T-cell (primary cell): Measurements from ENCODE around the gene COX6A1. TPM values are rescaled to one million over a fixed set of nuclear protein-coding genes. Genes with fewer than 3 reads are reported as not detected.
A peak's percentile ranks its signal among the peaks of the same experiment; 100 is the strongest.

Experiments used
- ATAC-seq, 4 experiments: fragments of 200-7000 bp in 3 of 4; fragments of 150-1000 bp in 1 of 4; cut with Tn5 transposase; replicated peaks in 1 of 4; 1 replicate in 3 of 4; 2 replicates in 1 of 4; pipeline ENCODE4 v1.10.0; 2021; ENCODE audit warnings: moderate library complexity in 3 of 4, mild to moderate bottlenecking in 2 of 4, moderate number of reproducible peaks in 1 of 4
- CTCF ChIA-PET, 2 donors: fragments of 300-600 bp; sonication (Branson Sonifier 250); formaldehyde crosslinking; loops; one replicate each; lab custom pipeline; 2022; ENCODE audit warnings: antibody characterized with exemption in 2 of 2; lab: Charles Lee
- POLR2A ChIA-PET, 2 donors: fragments of 300-600 bp; sonication (Branson Sonifier 250); formaldehyde crosslinking; loops; one replicate each; lab custom pipeline; 2022; ENCODE audit warnings: antibody characterized with exemption in 2 of 2; lab: Charles Lee
- DNase-seq, 35 experiments: peaks; one replicate each; pipeline versions ENCODE4 v3.0.0 to v3.0.0-alpha.2; 2013 to 2023
- H3K27ac ChIP-seq: one replicate; pipeline ENCODE4 v1.5.1; 2013; ENCODE audit warnings: low read length
- H3K27me3 ChIP-seq, 2 experiments: replicated peaks in 1 of 2; 1 replicate in 1 of 2; 2 replicates in 1 of 2; pipeline versions ENCODE4 v1.6.1 to v1.7.0; 2013; ENCODE audit warnings: low read length in 1 of 2, mixed read lengths in 1 of 2; ENCODE audit not compliant: control insufficient read depth in 2 of 2, insufficient read depth in 2 of 2; ENCODE audit errors: extremely low read depth in 1 of 2
- H3K36me3 ChIP-seq, 2 donors: 1 replicate in 1 of 2; 2 replicates in 1 of 2; pipeline versions ENCODE4 v1.6.1 to v1.7.0; 2013; ENCODE audit warnings: low read length in 1 of 2; ENCODE audit not compliant: control insufficient read depth in 2 of 2, insufficient read depth in 1 of 2; ENCODE audit errors: extremely low read depth in 1 of 2
- H3K4me1 ChIP-seq, 2 experiments: 1 replicate in 1 of 2; 2 replicates in 1 of 2; pipeline versions ENCODE4 v1.6.1 to v1.7.0; 2013; ENCODE audit warnings: low read length in 2 of 2, mixed read lengths in 1 of 2; ENCODE audit not compliant: insufficient read depth in 2 of 2, control insufficient read depth in 1 of 2; ENCODE audit errors: extremely low read depth in 1 of 2
- H3K4me3 ChIP-seq, 2 donors: 1 replicate in 1 of 2; 2 replicates in 1 of 2; pipeline versions ENCODE4 v1.5.1 to v1.7.0; 2013; ENCODE audit warnings: mild to moderate bottlenecking in 2 of 2, low read length in 1 of 2, moderate library complexity in 1 of 2; ENCODE audit not compliant: control insufficient read depth in 1 of 2; ENCODE audit errors: extremely low read depth in 1 of 2
- H3K9me3 ChIP-seq: 2 replicates; pipeline ENCODE4 v1.7.0; 2013
- H3K27ac Mint-ChIP-seq, 2 donors: one replicate each; pipeline ENCODE4 v1.8.0; 2020 to 2021; ENCODE audit warnings: mild to moderate bottlenecking in 2 of 2, mixed read lengths in 2 of 2
- H3K27me3 Mint-ChIP-seq, 2 donors: one replicate each; pipeline ENCODE4 v1.8.0; 2021 to 2022; ENCODE audit warnings: mixed read lengths in 2 of 2
- H3K36me3 Mint-ChIP-seq: one replicate; pipeline ENCODE4 v1.8.0; 2021; ENCODE audit warnings: mixed read lengths
- H3K4me1 Mint-ChIP-seq, 3 donors: one replicate each; pipeline ENCODE4 v1.8.0; 2020 to 2022; ENCODE audit warnings: mixed read lengths in 3 of 3, mild to moderate bottlenecking in 1 of 3
- H3K4me3 Mint-ChIP-seq, 3 donors: one replicate each; pipeline ENCODE4 v1.8.0; 2020 to 2022; ENCODE audit warnings: mild to moderate bottlenecking in 3 of 3, mixed read lengths in 3 of 3, moderate library complexity in 3 of 3
- H3K9me3 Mint-ChIP-seq, 3 donors: one replicate each; pipeline ENCODE4 v1.8.0; 2020 to 2022; ENCODE audit warnings: mixed read lengths in 3 of 3
- WGBS: methylation state at CpG from one replicate; pipeline ENCODE4 v1.1.5; 2013; ENCODE audit warnings: missing lambda C conversion rate; ENCODE audit not compliant: insufficient coverage; 5-methylcytosine and 5-hydroxymethylcytosine counted together
- total RNA-seq, 35 experiments: library from RNA in 6 of 35; stranded (reverse) in 6 of 35; fragments of 120-200 nt in 1 of 35; gene quantifications; one replicate each; pipeline versions ENCODE4 v1.2.1 to v1.2.4 and lab custom pipeline; 2013 to 2026

COX6A1 gene
- total RNA-seq, 5 donors from 2014 or later (not counting 1 experiment from before 2014, with no cell fraction given), result 128 to 171 (median 163) TPM

DNA sequence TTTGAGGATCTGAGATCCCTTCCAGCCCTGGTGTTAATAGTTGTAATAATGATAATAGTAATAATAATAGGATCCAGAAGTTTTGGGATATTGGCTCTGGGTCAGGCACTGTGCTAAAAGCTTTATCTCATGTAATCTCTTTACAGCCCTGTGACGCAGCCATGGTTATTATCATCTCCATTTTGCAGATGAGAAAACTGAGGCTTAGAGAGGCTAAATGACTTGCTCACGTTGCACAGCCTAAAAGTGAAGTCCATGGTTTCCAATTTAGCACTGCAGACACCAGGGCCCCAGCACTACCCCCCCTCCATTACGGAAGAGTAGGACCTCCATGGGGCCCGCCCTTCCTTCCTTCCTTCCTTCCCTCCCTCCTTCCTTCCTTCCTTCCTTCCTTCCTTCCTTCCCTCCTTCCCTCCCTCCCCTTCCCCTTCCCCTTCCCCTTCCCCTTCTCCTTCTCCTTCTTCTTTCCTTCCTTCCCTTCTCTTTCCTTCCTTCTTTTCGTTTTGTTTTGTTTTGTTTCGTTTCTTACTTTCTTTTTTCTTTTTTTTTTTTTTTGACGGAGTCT lies 14.9 kb upstream of the COX6A1 start:
- WGBS, result 83% methylated on average over 2 of the region's 7 CpGs
- Histone ChIP-seq H3K36me3 (no peaks in the 10 kb centered on the region), H3K4me1 (no peaks in the 10 kb centered on the region), H3K9me3 (no peaks in the 10 kb centered on the region), H3K4me3 (no peak overlapping the region), H3K27ac (no peak overlapping the region), H3K27me3 (peaks cover 0 to 7% of the 10 kb centered on the region in 2 experiments)
- Mint-ChIP-seq H3K4me3 (no peak overlapping the region), H3K9me3 (no peaks in the 10 kb centered on the region), H3K27me3 (no peaks in the 10 kb centered on the region), H3K36me3 (no peaks in the 10 kb centered on the region), H3K27ac (no peak overlapping the region), H3K4me1 (peaks cover 0 to 2% (median 0%) of the 10 kb centered on the region in 3 donors)
- ATAC-seq (no peak), DNase-seq (no peak)
- ChIA-PET CTCF (no interaction called here), POLR2A (no interaction called here)

DNA sequence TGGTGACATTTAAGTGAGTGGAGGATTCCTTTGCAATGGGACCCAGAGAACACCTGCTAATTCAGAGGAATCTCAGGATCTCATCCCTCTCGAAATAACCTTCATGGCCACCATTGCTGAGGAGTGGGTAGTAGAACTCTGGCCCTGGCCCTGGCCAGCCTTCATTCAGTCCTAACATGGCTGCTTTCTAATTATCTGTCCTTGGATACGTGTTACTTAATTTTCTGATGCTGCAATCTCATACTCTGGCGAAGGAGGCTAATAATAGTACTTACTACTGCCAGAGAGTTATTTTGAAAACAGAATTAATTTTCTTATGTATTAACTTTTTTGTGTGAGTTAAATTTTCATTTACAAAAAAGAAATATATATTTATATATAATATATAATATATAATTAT lies 12.1 kb upstream of the COX6A1 start:
- ATAC-seq, result no peak
- no peaks in the 10 kb centered on the region for H3K36me3 Mint-ChIP-seq
- CTCF ChIA-PET, result no interaction called here
- H3K36me3 ChIP-seq, result no peaks in the 10 kb centered on the region
- no peak overlapping the region for H3K4me3 ChIP-seq
- H3K4me1 ChIP-seq, result peaks cover 0 to 7% of the 10 kb centered on the region in 2 experiments
- no peak overlapping the region for H3K27ac Mint-ChIP-seq
- no peak for DNase-seq
- POLR2A ChIA-PET, result no interaction called here
- H3K4me3 Mint-ChIP-seq, result no peak overlapping the region
- no CpG with 5 or more reads among the region's 3 CpGs for WGBS
- H3K27ac ChIP-seq, result no peak overlapping the region
- no peaks in the 10 kb centered on the region for H3K9me3 Mint-ChIP-seq
- H3K27me3 Mint-ChIP-seq, result peaks cover 0 to 2% of the 10 kb centered on the region in 2 donors
- peaks cover 2 to 17% of the 10 kb centered on the region in 2 experiments for H3K27me3 ChIP-seq
- H3K4me1 Mint-ChIP-seq, result peaks cover 2 to 6% (median 4%) of the 10 kb centered on the region in 3 donors
- H3K9me3 ChIP-seq, result no peaks in the 10 kb centered on the region

DNA sequence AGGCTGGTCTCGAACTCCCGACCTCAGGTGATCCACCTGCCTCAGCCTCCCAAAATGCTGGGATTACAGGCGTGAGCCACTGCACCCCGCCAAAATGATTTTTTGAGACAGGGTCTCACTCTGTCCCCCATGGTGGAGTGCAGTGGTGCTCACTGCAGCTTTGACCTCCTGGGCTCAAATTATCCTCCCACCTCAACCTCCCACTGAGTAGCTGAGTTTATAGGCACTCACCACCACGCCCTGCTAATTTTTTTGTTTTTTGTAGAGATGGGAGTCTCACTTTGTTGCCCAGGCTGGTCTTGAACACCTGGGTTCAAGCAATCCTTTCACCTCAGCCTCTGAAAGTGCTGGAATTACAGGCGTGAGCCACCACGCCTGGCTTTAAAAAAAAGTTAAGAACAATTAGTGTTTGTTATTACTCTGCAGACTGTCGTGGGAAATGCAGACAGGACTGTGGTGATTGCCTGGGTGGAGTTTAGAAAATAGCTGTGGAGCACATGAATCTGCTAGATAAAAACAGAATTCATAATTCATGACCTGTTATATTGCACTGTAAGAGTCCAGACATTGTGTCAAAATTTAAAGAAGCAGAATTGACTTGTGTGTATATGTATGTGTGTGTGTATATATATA lies 9.2 kb upstream of the COX6A1 start:
- Mint-ChIP-seq H3K9me3 (no peaks in the 10 kb centered on the region), H3K27ac (no peak overlapping the region), H3K36me3 (no peaks in the 10 kb centered on the region), H3K27me3 (peaks cover 0 to 8% of the 10 kb centered on the region in 2 donors), H3K4me3 (no peak overlapping the region), H3K4me1 (peaks cover 2 to 6% (median 3%) of the 10 kb centered on the region in 3 donors)
- Histone ChIP-seq H3K9me3 (no peaks in the 10 kb centered on the region), H3K4me1 (peaks cover 0 to 7% of the 10 kb centered on the region in 2 experiments), H3K36me3 (no peaks in the 10 kb centered on the region), H3K27me3 (peaks cover 2 to 35% of the 10 kb centered on the region in 2 experiments), H3K4me3 (no peak overlapping the region), H3K27ac (no peak overlapping the region)
- ChIA-PET POLR2A (no interaction called here), CTCF (interaction anchor here in 1 of 2 donors (0.9 kb wide), 1 partner anchor 73 kb away, joined by 4 read pairs; no protein-coding TSS in a partner anchor)
- 92% methylated on average over 4 of the region's 8 CpGs for WGBS
- DNase-seq (no peak), ATAC-seq (no peak)

DNA sequence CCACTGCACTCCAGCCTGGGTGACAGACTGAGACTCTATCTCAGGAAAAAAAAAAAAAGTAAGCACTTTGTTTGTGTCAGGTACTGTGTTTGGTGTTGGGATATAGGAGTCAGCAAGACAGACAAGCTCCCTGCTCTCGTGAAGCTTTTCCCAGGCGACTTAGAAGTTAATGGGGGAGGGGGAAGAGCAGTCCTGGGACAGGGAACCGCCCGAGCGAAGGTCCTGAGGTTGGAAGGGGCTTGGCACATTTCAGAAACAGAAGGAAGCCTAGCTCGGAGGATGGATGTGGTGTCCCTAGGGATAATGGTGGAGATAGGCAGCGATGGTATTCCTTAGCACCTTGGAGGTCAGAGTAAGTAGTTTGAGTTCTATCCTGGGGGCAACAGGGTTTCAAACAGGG lies 8.5 kb upstream of the COX6A1 start:
- Mint-ChIP-seq H3K9me3 (no peaks in the 10 kb centered on the region), H3K4me3 (no peak overlapping the region), H3K27ac (no peak overlapping the region), H3K4me1 (peaks cover 2 to 6% (median 3%) of the 10 kb centered on the region in 3 donors), H3K27me3 (peaks cover 0 to 8% of the 10 kb centered on the region in 2 donors), H3K36me3 (no peaks in the 10 kb centered on the region)
- Histone ChIP-seq H3K4me3 (no peak overlapping the region), H3K27ac (no peak overlapping the region), H3K4me1 (peaks cover 0 to 7% of the 10 kb centered on the region in 2 experiments), H3K9me3 (no peaks in the 10 kb centered on the region), H3K36me3 (no peaks in the 10 kb centered on the region), H3K27me3 (peaks cover 2 to 35% of the 10 kb centered on the region in 2 experiments)
- CTCF ChIA-PET, result interaction anchor here in 1 of 2 donors (0.9 kb wide), 1 partner anchor 74 kb away, joined by 4 read pairs; no protein-coding TSS in a partner anchor
- DNase-seq, result no peak
- WGBS, result 77% methylated on average over 7 of the region's 7 CpGs
- POLR2A ChIA-PET, result interaction anchor here in 1 of 2 donors (0.7 kb wide), 1 partner anchor 152 kb away, joined by 3 read pairs; no protein-coding TSS in a partner anchor
- no peak for ATAC-seq

DNA sequence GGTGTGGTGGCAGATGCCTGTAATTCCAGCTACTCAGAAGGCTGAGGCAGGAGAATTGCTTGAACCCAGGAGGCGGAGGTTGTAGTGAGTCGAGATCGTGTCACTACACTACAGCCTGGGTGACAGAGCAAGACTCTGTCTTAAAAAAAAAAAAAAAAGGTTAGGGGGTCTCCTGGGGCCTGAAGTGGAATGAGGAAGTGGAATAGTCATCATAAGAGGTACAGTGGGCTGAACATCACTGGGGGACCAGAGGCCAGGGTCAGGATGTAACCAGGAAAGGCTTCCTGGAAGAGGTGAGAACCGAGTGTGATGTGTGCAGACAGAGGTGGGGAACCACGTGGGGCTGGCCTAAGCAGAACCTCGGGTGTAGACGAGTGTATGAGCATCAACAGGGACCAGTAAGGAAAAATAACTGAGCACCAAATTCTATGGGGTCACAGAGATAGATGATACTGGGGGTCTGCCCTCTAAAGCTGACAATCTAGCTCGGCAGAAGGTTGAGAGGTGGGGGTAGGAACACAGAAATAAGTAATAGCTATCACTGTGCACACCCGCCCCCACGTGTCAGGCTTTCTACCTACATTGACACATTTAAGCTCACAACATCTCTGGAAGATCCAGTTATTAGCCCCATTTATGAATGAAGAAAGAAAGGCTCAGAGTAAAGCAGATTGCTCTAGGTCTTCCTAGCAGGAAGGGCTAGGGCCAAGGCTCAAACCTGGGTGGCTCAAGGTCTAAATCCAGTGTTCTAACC lies 5.0 kb upstream of the COX6A1 start:
- ChIA-PET CTCF (no interaction called here), POLR2A (no interaction called here)
- ATAC-seq (no peak), DNase-seq (no peak)
- H3K36me3 Mint-ChIP-seq, result no peaks in the 10 kb centered on the region
- H3K4me3 ChIP-seq, result no peak overlapping the region
- H3K27ac ChIP-seq, result no peak overlapping the region
- H3K4me3 Mint-ChIP-seq, result no peak overlapping the region
- peaks cover 0 to 8% of the 10 kb centered on the region in 2 donors for H3K27me3 Mint-ChIP-seq
- H3K4me1 Mint-ChIP-seq, result peaks cover 9 to 14% (median 10%) of the 10 kb centered on the region in 3 donors
- H3K27me3 ChIP-seq, result peaks cover 2 to 32% of the 10 kb centered on the region in 2 experiments
- 74% methylated on average over 4 of the region's 10 CpGs for WGBS
- H3K27ac Mint-ChIP-seq, result peak overlapping the region in 1 of 2 donors; percentile 28
- peaks cover 4 to 14% of the 10 kb centered on the region in 2 experiments for H3K4me1 ChIP-seq
- H3K9me3 ChIP-seq, result no peaks in the 10 kb centered on the region
- no peaks in the 10 kb centered on the region for H3K36me3 ChIP-seq
- no peaks in the 10 kb centered on the region for H3K9me3 Mint-ChIP-seq
